ENCODE results near the gene HIGD1A.

GRCh38 chr3:42844412-42844713, 40.1 kb upstream of the HIGD1A start:
- TF ChIP-seq TOX (CRISPR knock-in tag; IDR thresholded peaks at IDR 0.05; ENCODE audit: borderline replicate concordance), result no peak
- TF ChIP-seq SNAI2 (CRISPR knock-in tag; IDR thresholded peaks at IDR 0.05), result no peak
- no peak for TF ChIP-seq ZNF70 (CRISPR knock-in tag; IDR thresholded peaks at IDR 0.05)
- no peak for TF ChIP-seq PPARA (CRISPR knock-in tag; IDR thresholded peaks at IDR 0.05; ENCODE audit: borderline replicate concordance)
- TF ChIP-seq CSDC2 (CRISPR knock-in tag; IDR thresholded peaks at IDR 0.05), result no peak
- TF ChIP-seq PATZ1 (CRISPR knock-in tag; IDR thresholded peaks at IDR 0.05; ENCODE audit: borderline replicate concordance), result no peak
- TF ChIP-seq TCF4 (CRISPR knock-in tag; IDR thresholded peaks at IDR 0.05; ENCODE audit: borderline replicate concordance), result no peak
- TF ChIP-seq ZNF565 (CRISPR knock-in tag; conservative IDR thresholded peaks at IDR 0.05; ENCODE audit: low read depth), result no peak
- TF ChIP-seq ZFP3 (CRISPR knock-in tag; IDR thresholded peaks at IDR 0.05), result no peak
- TF ChIP-seq POU6F1 (CRISPR knock-in tag; IDR thresholded peaks at IDR 0.05; ENCODE audit: borderline replicate concordance, low read depth), result no peak
- TF ChIP-seq, protein P1, sequence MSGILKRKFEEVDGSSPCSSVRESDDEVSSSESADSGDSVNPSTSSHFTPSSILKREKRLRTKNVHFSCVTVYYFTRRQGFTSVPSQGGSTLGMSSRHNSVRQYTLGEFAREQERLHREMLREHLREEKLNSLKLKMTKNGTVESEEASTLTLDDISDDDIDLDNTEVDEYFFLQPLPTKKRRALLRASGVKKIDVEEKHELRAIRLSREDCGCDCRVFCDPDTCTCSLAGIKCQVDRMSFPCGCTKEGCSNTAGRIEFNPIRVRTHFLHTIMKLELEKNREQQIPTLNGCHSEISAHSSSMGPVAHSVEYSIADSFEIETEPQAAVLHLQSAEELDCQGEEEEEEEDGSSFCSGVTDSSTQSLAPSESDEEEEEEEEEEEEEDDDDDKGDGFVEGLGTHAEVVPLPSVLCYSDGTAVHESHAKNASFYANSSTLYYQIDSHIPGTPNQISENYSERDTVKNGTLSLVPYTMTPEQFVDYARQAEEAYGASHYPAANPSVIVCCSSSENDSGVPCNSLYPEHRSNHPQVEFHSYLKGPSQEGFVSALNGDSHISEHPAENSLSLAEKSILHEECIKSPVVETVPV (CRISPR knock-in tag; IDR thresholded peaks at IDR 0.05), result no peak
- TF ChIP-seq ARNTL (CRISPR knock-in tag; IDR thresholded peaks at IDR 0.05; ENCODE audit: borderline replicate concordance, low read depth), result no peak
- TF ChIP-seq RARB (CRISPR knock-in tag; IDR thresholded peaks at IDR 0.05), result no peak
